SU-DHL-6 (cell line): ENCODE results near the gene MEIS2.

Experiments
- H2AFZ ChIP-seq: fragments of 200-600 bp; sonication (generic); 2 replicates; pipeline ENCODE4 v1.6.1; 2014; ENCODE audit warnings: low read depth, mild to moderate bottlenecking, moderate library complexity, mixed read lengths, antibody characterized with exemption, low read length; ENCODE audit not compliant: severe bottlenecking
- H3F3A ChIP-seq: fragments of 200-600 bp; shearing (Covaris generic); 2 replicates; pipeline ENCODE4 v1.6.0; 2016; ENCODE audit warnings: antibody characterized with exemption, mild to moderate bottlenecking; ENCODE audit not compliant: insufficient read depth
- H3K27ac ChIP-seq: fragments of 200-600 bp; sonication (generic); 2 replicates; pipeline ENCODE4 v1.5.1; 2016; ENCODE audit warnings: low read depth, mild to moderate bottlenecking, low read length, moderate library complexity, mixed read lengths
- H3K27me3 ChIP-seq: fragments of 200-600 bp; sonication (generic), shearing (Covaris generic); 2 replicates; pipeline ENCODE4 v1.6.0; 2014; ENCODE audit warnings: mild to moderate bottlenecking, low read length
- H3K36me3 ChIP-seq: fragments of 200-600 bp; sonication (generic); 2 replicates; pipeline ENCODE4 v1.6.1; 2014; ENCODE audit warnings: mild to moderate bottlenecking, low read length, mixed read lengths
- H3K4me2 ChIP-seq: fragments of 300-600, 200-600 bp; shearing (Covaris generic), sonication (generic); 2 replicates; pipeline ENCODE4 v1.6.0; 2014; ENCODE audit warnings: low read length, low read depth, mild to moderate bottlenecking; ENCODE audit not compliant: poor library complexity, severe bottlenecking
- H3K4me3 ChIP-seq: fragments of 200-600 bp; sonication (generic); 2 replicates; pipeline ENCODE4 v1.5.1; 2014; ENCODE audit warnings: antibody characterized with exemption, low read length, mild to moderate bottlenecking, mixed read lengths; ENCODE audit not compliant: insufficient read depth, poor library complexity, severe bottlenecking
- H3K79me2 ChIP-seq: fragments of 200-600 bp; sonication (generic); 2 replicates; pipeline ENCODE4 v1.6.1; 2014; ENCODE audit warnings: mild to moderate bottlenecking, low read length, moderate library complexity; ENCODE audit not compliant: insufficient read depth
- H3K9ac ChIP-seq: fragments of 200-600 bp; sonication (generic); 2 replicates; pipeline ENCODE4 v1.7.0; 2014; ENCODE audit warnings: mild to moderate bottlenecking, low read length
- H3K9me2 ChIP-seq: fragments of 200-600 bp; sonication (generic); replicated peaks from 2 replicates; pipeline ENCODE4 v1.6.1; 2014; ENCODE audit warnings: low read length; ENCODE audit not compliant: insufficient read depth
- H3K9me3 ChIP-seq: fragments of 200-600 bp; sonication (generic); 2 replicates; pipeline ENCODE4 v1.6.1; 2014; ENCODE audit warnings: low read length, mixed read lengths; ENCODE audit not compliant: insufficient read depth
- H4K20me1 ChIP-seq: fragments of 200-600 bp; sonication (generic); 2 replicates; pipeline ENCODE4 v1.6.1; 2014; ENCODE audit warnings: low read depth, mild to moderate bottlenecking, antibody characterized with exemption, low read length, moderate library complexity, mixed read lengths
- CTCF ChIP-seq: fragments of 200-600 bp; sonication (generic); IDR thresholded peaks from one replicate; pipeline ENCODE4 v1.5.1; 2017; ENCODE audit warnings: antibody characterized with exemption, mild to moderate bottlenecking, low read length, moderate library complexity; ENCODE audit not compliant: insufficient read depth, poor library complexity, severe bottlenecking
- EZH2phosphoT487 ChIP-seq: fragments of 200-600 bp; sonication (generic), shearing (Covaris generic); conservative IDR thresholded peaks from 2 replicates; pipeline ENCODE4 v1.6.1; 2018; ENCODE audit warnings: mild to moderate bottlenecking, antibody characterized with exemption, low read length, moderate library complexity, mixed read lengths

Gene MEIS2

GRCh38 chr15:36903922-36904556 is 196.3 kb downstream of the MEIS2 start:
- Histone ChIP-seq H2AFZ (no peak overlapping the region), H3K4me2 (no peak overlapping the region), H3K9me2 (no peaks in the 10 kb centered on the region), H3K4me3 (no peak overlapping the region), H3K27ac (no peak overlapping the region), H3K9ac (no peak overlapping the region), H3K27me3 (no peaks in the 10 kb centered on the region), H3K79me2 (no peaks in the 10 kb centered on the region), H3K9me3 (no peaks in the 10 kb centered on the region), H3F3A (no peaks in the 10 kb centered on the region), H4K20me1 (no peaks in the 10 kb centered on the region), H3K36me3 (no peaks in the 10 kb centered on the region)
- TF ChIP-seq CTCF: no peak
- TF ChIP-seq EZH2phosphoT487: no peak

GRCh38 chr15:36903195-36903594 is 197.2 kb downstream of the MEIS2 start:
- Histone ChIP-seq H3K36me3 (no peaks in the 10 kb centered on the region), H3K9me3 (no peaks in the 10 kb centered on the region), H3K27me3 (no peaks in the 10 kb centered on the region), H3K9ac (no peak overlapping the region), H2AFZ (no peak overlapping the region), H3K79me2 (no peaks in the 10 kb centered on the region), H3K4me2 (no peak overlapping the region), H4K20me1 (no peaks in the 10 kb centered on the region), H3K27ac (no peak overlapping the region), H3K4me3 (no peak overlapping the region), H3K9me2 (no peaks in the 10 kb centered on the region), H3F3A (no peaks in the 10 kb centered on the region)
- TF ChIP-seq EZH2phosphoT487: no peak
- TF ChIP-seq CTCF: no peak

GRCh38 chr15:36901012-36901411 is 199.3 kb downstream of the MEIS2 start:
- Histone ChIP-seq H3K27ac (no peak overlapping the region), H3K27me3 (no peaks in the 10 kb centered on the region), H3K9me3 (no peaks in the 10 kb centered on the region), H4K20me1 (no peaks in the 10 kb centered on the region), H3F3A (no peaks in the 10 kb centered on the region), H3K9ac (no peak overlapping the region), H3K36me3 (no peaks in the 10 kb centered on the region), H3K4me3 (no peak overlapping the region), H2AFZ (no peak overlapping the region), H3K9me2 (no peaks in the 10 kb centered on the region), H3K4me2 (no peak overlapping the region), H3K79me2 (no peaks in the 10 kb centered on the region)
- TF ChIP-seq CTCF (no peak), EZH2phosphoT487 (no peak)

GRCh38 chr15:36899696-36900095 is 200.7 kb downstream of the MEIS2 start:
- H3K9me2 ChIP-seq: no peaks in the 10 kb centered on the region

More at GRCh38 chr15:36899696-36900095, 200.7 kb downstream of the MEIS2 start:
- H3K36me3 ChIP-seq: 0 out of 2 replicates have a peak, but pooled peaks cover 2% of the 10 kb centered on the region
- H3K4me3 ChIP-seq: no peak overlapping the region
- H3K27me3 ChIP-seq: no peaks in the 10 kb centered on the region
- no peak overlapping the region for H3K27ac ChIP-seq
- H3K9me3 ChIP-seq: no peaks in the 10 kb centered on the region
- no peak for TF ChIP-seq EZH2phosphoT487
- no peak for TF ChIP-seq CTCF
- H3K9ac ChIP-seq: no peak overlapping the region
- H3K79me2 ChIP-seq: no peaks in the 10 kb centered on the region
- no peak overlapping the region for H2AFZ ChIP-seq
- H4K20me1 ChIP-seq: no peaks in the 10 kb centered on the region
- H3F3A ChIP-seq: no peaks in the 10 kb centered on the region
- no peak overlapping the region for H3K4me2 ChIP-seq
